Measurements from ENCODE around the gene DTX1.

DTX1 gene

DNA sequence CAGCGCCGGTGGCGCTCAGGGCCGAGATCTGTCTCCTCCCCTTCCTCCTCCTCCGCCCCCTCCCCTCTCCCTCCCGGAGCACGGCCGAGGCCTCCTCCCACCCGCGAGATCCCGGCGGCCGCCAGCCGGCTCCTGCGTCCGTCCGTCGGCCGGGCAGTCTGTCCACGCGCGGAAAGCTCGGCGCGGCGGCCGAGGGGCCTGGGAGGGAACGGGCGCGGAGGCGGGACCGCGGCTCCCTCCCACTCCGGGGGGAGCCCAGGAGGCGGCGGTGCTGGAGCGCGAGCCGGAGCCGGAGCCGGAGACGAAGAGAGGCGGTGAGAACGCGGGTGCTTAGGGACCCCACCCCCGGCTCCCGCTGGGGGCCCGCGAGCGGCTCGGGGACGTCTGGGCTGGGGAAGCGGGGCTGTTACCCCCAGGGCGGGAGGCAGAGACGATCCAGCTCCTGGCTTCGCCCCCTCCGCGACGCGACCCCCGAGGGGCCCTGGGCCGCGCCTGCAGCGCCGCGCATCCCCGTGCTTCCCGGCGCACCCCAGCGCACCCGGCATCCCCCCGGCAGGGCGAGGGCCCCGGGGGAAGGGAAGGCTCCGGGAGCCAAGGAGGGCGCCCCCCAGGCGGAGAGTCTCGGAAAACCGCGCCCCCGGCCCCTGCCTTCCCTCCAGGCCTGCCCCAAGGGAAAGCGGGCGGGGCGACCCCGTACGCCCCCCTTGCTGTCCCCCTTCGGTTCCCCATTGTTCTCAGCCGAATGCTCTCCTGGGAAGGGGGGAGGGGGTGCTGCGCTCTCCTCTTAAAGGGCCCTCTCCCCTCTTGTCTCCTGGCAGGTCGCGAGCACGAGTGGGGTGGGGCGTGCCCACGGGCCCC, at the start of gene DTX1:
Gene DTX1 (plus strand): TSS at position 100 of the 858 bp plus-strand sequence. CDS start 1,463 bp downstream, outside the sequence.
- DNase-seq = no peak

DNA sequence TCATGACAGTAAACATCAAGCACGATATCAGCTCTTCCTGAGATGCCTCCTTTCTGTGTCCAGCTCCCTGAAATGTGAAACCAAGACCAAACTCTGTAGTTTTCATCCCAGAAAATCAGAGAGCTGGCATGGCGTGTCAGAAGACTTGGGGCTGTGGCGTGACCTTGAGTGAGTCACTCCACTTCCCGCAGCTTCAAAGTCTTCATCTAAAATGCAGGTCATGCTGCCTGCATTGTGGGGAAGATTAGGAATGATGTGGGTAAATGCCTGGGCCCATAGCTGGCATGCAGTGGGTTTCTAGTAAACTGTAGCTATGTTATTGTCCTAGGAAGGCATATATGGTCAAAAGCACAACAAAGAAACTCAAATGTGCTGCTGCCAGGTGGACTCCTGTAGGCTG, 49.4 kb upstream of the DTX1 start:
- DNase-seq = no peak

DNA sequence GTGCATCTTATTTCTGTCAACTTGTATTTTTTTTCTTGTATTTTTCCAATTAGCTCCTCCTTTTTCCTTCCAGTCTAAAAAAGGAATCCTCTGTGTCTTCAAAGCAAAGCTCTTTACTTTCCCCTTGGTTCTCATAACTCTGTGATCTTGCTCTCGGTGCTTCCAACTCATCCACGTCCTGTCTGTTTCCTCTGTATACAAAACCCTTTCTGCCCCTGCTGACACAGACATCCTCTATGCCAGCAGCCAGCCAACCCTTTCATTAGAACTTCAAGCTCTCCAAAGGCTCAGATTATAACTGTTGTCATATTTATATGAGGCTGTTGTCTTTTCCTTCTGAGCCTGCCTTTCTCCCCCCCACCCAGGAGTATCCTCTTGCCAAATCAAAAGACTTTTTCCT, 45.8 kb upstream of the DTX1 start:
- no peak for DNase-seq

DNA sequence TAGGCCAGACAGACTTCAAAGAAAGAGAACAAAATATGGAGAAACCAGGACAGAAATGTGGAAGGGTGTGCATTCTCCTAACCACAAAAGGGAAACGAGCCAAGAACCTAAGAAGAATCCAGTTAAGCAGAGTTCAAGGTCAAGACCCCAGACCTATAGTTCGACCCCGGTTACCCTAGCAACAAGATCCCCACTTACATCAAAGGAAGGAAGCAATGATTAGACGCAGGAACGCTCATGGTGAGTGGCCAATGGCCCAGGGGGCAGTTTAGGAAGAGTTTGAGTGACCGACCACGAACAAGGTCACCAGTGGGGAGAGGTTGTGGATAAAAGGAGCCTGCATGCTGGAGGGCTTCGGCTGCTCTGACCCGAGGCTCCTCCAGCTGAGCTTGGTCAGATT, 42.0 kb upstream of the DTX1 start:
- no peak for DNase-seq

DNA sequence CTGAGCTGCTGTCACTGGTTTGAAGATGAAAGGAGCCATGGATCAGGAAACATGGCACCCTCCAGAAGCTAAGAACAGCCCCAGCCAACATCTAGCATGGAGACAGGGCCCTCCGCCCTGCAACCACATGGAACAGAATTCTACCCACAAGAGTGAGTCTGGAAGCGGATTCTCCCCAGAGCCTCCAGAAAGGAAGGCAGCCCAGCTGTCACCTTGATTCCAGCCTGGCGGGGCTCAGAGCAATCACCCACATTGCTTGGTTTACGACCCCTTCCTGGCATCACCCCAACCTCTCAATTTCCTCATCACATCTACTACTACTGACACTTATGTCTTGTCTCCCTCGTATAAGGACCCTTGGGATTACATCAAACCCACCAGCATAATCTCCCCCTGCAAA, 39.7 kb upstream of the DTX1 start:
- no peak for DNase-seq

DNA sequence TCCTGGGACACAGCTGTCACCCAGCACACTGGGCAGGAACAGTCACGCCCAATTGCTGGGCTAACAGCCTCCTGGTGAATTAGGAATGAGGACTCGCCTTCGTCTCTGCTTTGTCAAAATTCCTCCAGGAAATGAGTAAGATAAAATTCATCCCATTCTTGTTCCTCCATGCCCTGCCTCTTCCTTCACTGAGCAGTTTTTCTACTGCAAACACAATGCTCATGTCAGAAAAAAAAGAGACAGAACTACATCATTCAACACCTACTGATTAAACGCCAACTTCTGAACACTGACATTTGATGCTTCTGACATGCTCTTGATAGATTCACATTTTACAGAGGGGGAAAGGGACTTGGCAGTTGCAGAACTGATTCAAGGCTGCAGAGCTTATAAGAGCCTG, 37.5 kb upstream of the DTX1 start:
- no peak for DNase-seq

DNA sequence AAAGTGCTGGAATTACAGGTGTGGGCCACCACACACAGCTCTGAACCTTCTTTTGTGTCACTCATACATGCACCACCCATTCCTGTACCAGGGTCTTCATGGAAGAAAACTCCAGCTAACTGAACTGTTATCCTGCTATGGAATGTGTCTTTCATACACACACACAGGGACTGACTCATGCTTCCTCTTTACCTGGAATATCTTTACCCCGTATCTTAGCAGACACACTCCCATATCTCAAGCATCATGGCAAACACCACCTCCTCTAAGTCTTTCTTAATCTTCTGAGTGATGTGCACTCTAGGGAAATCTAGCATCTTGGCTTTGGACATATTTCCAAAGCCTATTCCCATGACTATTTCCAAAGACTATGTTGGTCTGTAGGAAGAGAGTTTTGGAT, 35.0 kb upstream of the DTX1 start:
- DNase-seq = no peak

DNA sequence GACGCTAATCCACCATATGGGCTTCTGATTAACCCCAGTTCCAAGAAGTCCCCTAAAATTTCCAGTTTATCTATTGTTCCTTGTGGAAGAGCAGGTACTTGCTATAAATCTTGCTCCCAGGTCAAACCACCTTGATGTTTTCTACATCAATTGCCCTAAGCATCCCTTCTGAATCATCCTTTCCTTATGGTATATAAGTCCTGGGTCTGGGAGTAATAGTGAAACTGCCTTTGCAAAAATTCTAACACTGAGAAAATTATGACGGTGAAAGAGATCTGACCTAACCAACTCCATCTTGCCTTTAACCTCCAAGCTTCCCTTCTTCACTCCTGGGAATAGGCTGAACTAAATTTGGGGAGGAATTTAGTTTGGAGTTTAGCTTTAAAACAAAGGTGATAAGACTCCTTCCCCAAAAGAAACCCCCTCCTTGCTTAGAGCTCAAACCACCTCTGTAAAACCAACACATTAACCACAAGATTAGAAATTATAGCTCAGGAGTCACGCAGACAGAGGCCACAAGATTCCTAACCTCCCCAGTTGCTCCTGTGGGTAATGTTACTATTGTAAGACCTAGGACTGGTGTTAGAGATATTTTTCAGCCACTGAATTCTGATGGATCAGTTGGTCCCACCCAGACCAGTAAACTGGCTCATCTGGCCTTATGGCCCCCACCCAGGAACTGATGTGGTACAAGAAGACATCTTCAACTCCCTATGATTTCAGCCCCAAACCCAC, 33.8 kb upstream of the DTX1 start:
- no peak for DNase-seq

DNA sequence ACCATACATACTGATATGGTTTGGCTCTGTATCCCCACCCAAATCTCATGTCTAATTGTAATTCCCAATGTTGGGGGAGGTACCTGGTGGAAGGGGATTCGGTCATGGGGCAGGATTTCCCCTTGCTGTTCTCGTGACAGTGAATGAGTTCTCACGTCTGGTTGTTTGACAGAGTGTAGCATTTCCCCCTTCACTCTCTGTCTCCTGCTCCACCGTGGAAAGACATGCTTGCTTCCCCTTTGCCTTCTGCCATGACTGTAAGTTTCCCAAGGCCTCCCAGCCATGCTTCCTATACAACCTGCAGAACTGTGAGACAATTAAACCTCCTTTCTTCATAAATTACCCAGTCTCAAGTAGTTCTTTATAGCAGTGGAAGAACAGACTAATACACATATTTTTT, 28.8 kb upstream of the DTX1 start:
- no peak for DNase-seq

DNA sequence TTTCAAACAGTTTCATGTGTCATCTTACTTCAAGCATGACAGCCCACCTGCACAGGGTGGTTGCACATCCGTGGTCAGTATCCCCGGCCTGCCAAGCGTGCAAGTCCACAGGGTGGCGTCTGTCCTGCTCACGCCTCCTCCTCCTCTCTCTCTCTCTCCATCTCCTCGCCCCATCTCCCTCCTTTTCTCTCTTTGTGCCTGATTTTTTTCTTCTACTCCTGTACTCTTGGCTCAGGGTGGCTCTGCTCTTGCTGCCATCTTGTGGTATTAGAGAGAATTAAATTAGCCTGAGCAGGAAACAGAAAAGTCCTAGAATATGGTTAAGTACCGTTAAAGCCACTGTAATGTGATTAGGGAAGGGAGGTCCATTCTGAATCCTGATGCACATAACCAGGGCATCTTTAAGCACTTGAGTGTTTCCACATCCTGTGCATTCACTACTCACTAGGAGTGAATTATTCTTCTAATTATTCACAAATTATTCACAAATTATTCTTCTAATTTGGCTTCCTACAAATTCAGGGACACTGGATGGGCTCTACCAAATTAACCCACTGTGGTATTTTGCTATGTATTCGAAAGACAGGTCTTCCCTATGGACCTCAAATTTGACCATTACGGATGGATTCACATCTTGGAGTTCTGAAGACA, 25.5 kb upstream of the DTX1 start:
- peak; percentile 31 to 40 for DNase-seq

DNA sequence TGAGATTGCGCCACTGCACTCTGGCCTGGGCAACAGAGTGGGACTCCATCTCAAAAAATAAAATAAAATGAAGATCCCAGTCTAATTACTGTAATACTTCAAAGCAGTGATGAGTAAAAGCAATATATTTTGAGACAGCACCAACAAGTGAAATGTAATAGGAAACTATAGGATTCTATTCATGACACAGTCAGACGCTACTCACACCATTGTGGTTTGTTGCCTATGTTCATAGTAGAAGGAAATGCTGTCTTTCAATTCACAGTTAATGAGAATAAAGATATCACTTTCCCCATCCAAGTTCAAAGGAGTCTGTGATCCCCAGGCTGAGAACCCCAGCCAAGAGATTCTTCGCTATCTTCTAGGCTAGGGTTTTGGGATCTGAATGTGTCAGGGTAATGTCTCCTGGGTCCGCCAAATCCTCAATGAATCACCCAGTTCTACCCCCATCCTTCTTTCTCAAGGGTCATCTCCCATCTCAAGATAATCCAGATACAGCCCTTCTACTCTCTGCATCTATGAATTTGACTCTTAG, 16.6 kb upstream of the DTX1 start:
- DNase-seq = no peak

DNA sequence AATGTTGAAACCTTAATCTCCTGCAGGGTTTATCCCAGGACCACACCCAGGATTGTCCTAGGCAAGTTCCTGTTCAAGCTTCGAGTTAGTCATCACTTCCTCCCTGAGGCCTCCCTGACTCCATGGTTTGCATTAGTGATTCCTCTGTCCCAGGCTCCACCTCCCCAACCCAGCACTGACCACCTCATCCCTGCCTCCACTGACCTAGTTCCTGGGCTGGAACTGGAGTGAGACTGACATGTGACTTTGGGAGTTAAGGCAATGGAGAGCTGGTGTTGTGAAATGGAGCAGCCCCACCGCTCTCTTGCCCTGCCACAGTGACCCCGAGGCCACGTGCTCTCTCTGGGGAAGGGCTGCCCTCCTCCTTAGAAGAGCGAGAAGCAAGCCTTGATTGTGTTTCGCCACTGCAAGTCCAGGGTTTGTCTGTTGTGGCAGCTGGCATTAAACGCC, 15.8 kb upstream of the DTX1 start:
- no peak for DNase-seq

DNA sequence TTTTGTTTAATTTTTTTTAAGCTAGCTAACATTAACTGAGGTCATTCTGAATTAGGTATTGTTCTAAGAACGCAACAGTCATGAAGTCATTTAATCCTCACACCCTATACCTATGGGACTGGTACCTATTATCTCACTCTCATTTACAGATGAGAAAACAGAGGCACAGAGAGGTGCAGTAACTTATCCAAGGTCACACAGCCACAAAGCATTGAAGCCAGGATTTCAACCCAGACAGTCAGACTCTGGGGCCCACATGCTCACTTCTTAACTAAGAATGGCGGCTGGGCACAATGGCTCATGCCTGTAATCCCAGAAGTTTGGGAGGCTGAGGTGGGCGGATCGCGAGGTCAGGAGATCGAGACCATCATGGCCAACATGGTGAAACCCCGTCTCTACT, 15.0 kb upstream of the DTX1 start:
- no peak for DNase-seq

DNA sequence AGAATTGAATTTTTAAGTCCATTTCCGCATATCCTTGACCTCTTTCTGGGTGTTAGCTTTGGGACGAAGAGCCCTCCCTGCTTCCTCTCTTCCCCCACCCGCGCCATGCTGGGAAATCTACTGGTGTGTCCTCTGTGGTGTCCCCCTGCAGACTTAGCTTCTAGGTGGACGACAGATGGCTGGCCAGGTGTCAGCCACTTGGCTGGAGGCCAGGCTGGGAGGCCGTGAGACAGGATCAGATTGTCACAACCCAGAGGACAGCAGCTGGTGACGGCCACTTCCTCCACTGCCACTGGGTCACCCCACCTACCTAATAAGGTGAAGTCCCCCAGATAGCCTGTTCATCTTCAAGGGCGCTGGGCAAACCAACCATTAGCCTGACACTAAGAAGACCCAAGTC, 13.3 kb upstream of the DTX1 start:
- no peak for DNase-seq

DNA sequence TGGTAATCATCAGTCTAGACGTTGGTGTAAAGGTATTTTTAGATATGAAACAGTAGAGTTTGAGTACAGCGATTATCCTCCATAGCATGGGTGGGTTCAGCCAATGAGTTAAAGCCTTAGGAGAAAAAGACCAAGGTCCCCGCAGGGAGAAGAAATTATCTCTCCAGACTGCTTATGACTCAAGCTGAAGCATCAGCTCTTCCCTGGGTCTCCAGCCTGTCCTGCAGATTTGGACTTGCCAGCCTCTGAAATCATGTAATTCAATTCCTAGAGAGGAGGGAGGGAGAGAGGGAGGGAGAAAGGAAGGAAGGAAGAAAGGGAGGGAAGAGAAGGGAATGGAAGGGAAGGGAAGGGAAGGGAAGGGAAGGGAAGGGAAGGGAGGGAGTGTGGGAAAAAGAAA, 12.0 kb upstream of the DTX1 start:
- no peak for DNase-seq

DNA sequence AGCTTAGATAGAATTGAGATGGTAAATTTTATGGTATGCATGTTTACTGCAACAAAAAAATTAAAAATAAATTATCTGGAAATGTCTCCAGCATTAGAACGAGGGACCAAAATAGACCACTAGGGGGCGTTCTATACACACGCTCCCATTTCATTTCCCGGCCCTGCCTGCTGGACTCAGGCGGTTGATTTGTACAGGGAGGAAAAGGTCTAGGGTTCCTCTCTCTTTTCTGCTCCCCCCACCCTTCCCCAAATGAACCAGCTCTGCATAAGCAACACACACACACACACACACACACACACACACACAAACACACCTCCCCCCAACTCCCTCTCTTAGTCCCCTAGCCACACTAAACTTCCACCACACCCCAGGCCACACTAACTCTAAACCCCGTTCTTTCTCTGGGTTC, 7.8 kb upstream of the DTX1 start:
- peak; percentile 40 to 62 for DNase-seq

DNA sequence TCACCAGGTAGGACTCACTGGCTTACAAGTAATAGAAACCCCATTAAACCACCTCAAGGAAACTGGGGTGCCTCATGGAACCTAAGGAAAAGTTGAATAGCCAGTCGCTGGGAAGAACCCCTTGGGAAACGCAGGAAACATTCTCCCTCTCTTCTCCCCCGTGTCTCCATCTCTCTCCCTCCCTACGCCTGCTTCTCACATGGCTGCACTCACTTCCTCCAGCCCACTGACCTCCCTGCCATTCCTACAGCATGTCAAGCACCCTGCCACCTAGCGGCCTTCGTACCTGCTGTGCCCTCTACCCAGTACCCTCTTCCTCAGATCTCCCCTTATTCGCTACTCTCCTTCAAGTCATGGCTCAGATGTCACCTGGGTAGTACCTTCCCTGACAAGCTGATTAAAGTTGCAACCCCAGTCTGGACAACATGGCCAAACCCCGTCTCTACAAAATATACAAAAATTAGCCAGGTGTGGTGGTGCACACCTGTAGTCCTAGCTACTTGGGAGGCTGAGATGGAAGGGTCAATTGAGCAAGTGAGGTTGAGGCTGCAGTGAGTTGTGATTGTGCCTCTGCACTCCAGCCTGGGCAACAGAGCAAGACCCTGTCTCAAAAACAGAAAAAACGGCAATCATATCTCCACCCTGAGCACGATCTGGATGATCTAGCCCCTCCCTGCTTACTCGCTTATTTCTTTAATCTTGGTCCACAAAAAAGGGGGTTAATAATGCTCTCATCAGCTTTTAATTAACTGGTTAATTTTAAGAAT, 6.4 kb upstream of the DTX1 start:
- no peak for DNase-seq

DNA sequence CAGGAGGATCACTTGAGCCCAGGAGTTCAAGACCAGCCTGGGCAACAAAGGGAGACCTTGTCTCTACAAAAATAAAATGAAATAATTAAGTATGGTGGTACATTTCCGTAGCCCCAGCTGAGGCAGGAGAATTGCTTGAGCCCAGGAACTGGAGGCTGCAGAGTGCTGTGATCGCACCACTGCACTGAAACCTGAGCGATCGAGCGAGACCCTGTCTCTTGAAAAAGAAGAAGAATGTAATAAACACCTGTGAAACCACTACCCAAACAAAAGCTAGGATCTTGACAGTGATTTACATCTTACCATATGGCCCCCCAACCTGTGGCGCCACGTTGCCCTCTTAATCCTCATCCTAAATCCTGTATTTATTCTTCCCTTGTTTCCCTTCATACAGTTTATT, 5.7 kb upstream of the DTX1 start:
- no peak for DNase-seq

DNA sequence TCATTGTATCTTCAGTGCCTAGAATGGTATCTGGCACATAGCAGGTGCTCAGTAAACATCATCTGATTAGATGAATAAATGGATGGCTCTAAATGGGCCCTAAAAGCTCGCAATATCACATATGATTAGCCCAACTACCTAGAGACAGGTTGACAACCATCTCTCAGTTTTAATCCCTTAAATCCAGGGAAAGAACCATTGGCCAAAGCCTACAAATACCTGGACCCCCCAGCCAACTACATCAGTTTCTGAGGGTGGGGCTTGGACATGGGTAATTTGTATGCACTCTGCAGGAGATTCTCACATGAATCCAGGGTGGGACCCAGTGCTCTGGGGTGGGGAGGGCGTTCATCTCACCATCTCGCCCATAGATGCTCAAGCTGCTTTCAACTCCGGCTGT, 4.8 kb upstream of the DTX1 start:
- no peak for DNase-seq

DNA sequence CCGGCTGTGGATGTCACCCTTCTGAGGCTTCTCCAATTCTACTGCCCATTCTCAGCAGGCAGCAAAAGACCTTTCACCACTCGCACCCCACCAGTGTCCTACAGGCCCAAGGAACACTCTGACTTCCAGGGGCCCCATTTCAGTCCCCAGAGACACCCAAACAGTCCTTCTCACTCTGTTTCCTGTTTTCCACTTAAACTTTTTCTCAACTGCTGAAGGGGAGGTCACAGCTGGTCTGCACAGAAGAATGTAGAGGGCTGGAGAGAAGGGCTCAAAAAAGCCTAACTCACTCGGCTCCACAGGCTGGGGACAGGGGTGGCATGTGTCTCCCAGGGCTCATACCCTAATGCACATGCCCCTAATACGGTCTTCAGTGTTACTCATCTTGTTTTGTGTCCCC, 4.2 kb upstream of the DTX1 start:
- no peak for DNase-seq

DNA sequence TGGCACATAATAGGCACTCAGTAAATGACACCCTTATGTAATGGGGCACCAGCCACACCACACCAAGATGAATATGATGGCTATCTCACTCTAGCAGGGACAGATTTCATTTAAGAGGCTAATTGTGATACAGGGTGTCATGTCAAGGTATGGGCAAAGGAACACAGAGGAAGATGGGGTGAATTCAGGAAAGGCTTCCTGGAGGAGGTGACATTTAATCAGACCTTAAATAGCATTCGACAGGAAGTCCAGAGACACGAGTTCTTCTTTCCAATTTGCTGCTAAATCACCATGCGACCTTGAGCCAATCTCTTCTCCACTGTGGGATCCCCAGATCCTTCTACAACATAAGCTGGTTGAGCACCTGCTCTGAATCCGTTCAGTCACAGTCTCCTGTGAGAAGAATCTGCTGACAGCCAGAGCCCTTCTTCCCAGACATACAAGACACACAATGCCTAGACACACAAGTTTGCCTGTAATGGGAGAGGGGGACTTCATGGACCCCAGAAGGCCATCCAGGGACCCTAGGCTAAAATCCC, 1.5 kb upstream of the DTX1 start:
- DNase-seq = no peak

DNA sequence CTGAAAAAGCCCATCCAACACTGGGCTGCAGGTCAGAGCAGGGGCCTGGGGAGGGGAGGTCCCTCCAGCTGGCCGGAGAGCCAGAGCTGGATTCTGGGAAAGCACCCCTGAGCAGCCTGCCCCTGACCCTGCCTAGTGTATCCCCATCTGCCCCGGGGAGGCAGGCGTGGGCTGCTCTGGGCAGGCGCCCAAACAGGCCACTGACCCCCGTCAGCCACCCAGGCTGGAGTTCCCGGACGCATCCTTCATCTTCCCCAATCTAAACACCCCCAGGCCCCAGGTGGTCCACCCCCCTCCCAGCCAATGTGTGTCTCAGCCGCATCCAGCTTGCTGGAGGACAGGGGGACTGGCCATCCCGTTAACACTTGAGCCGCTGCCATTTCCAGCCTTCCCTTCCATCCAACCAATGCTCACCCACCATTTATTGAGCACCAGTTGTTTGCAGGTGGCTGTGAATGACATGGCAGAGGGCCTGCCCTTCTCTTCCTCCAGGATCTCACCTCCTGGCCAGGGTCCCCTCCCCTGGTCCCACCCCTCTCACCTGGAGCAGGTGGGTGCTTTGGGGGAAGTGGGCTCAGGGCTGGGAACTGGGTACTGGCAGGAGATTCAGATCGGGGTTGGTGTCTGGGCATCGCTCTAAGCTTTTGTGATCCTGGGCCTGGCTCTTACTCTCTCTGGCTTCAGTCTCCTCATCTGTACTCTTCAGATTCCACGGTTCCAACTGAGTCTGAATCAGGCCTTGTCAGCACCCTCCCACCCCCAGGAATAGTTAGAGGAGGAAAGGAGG, 743 bp upstream of the DTX1 start:
- DNase-seq = no peak
